Measurements from ENCODE around the gene MPZL1. TPM values are rescaled to one million over a fixed set of nuclear protein-coding genes. Genes with fewer than 3 reads are reported as not detected.

MPZL1 gene
- total RNA-seq, 1 experiment from 2014 or later: 273 TPM

DNA sequence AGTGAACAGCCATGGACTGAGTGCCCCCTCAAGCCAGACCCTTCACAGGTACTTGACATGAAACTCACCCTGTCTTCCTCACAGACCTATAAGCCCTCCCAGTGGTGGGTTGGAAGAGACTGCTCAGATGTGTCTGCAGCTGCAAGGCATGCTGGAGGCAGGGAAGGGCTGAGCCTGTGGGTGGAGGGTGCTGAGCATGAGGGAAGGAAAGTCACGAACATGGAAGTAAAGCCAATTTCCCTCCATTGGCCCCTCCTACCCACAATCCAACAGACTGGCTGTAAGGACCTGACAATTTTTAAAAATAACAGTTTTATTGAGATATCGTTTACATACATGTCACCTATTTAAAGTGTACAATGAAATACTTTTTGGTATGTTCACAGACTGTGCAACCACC is 47.6 kb upstream of the MPZL1 start:
- Mint-ChIP-seq H3K27me3 (ENCODE audit: insufficient read depth, unreplicated experiment) (no peaks in the 10 kb centered on the region), H3K9me3 (ENCODE audit: unreplicated experiment) (no peaks in the 10 kb centered on the region), H3K4me1 (ENCODE audit: low read depth, unreplicated experiment) (peaks cover 6% of the 10 kb centered on the region), H3K36me3 (ENCODE audit: insufficient read depth, unreplicated experiment) (no peaks in the 10 kb centered on the region), H3K4me3 (ENCODE audit: unreplicated experiment) (no peak overlapping the region), H3K27ac (ENCODE audit: unreplicated experiment) (no peak overlapping the region)
- no peaks in the 10 kb centered on the region for H3K36me3 ChIP-seq (ENCODE audit: control insufficient read depth, insufficient read depth, low read length)
- POLR2A ChIA-PET: no interaction called here
- intact Hi-C loops (cut with micrococcal nuclease; ENCODE audit: unreplicated experiment): no loop called here
- CTCF ChIA-PET: no interaction called here
- no peaks in the 10 kb centered on the region for H3K4me1 ChIP-seq
- no TSS peak for BruUV-seq (replicated peaks)
- no peaks in the 10 kb centered on the region for H3K9me3 ChIP-seq
- no peak for DNase-seq
- no peak overlapping the region for H3K4me3 ChIP-seq (ENCODE audit: low read depth, low read length)
- TF ChIP-seq, protein P1, sequence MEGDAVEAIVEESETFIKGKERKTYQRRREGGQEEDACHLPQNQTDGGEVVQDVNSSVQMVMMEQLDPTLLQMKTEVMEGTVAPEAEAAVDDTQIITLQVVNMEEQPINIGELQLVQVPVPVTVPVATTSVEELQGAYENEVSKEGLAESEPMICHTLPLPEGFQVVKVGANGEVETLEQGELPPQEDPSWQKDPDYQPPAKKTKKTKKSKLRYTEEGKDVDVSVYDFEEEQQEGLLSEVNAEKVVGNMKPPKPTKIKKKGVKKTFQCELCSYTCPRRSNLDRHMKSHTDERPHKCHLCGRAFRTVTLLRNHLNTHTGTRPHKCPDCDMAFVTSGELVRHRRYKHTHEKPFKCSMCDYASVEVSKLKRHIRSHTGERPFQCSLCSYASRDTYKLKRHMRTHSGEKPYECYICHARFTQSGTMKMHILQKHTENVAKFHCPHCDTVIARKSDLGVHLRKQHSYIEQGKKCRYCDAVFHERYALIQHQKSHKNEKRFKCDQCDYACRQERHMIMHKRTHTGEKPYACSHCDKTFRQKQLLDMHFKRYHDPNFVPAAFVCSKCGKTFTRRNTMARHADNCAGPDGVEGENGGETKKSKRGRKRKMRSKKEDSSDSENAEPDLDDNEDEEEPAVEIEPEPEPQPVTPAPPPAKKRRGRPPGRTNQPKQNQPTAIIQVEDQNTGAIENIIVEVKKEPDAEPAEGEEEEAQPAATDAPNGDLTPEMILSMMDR (IDR thresholded peaks at IDR 0.05; ENCODE audit: insufficient read depth in 1 of 2, low read depth in 1 of 2, low read length in 1 of 2, severe bottlenecking in 1 of 2, unreplicated experiment in 1 of 2): no peak
- H3K27me3 ChIP-seq (replicated peaks; ENCODE audit: control insufficient read depth, insufficient read depth, low read length): no peaks in the 10 kb centered on the region

DNA sequence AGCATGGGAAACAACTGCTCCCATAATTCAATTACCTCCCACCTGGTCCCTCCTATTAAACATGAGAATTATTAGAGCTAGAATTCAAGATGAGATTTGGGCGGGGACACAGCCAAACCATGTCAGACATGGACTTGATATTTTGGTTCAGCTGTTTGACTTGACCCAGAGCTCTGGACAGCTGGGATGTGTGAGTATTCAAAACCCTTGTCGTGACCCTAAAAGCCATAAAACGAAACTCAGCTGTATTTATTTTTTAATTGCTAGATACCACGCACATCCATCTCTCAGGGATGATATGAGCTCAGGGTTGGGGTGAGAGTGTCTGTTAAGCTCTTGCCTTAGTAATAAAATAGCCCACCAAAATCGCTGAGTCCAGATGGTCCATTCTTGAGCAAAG is 46.3 kb upstream of the MPZL1 start:
- no peaks in the 10 kb centered on the region for H3K36me3 ChIP-seq (ENCODE audit: control insufficient read depth, insufficient read depth, low read length)
- no peaks in the 10 kb centered on the region for H3K27me3 ChIP-seq (replicated peaks; ENCODE audit: control insufficient read depth, insufficient read depth, low read length)
- no peak overlapping the region for H3K4me3 ChIP-seq (ENCODE audit: low read depth, low read length)
- Mint-ChIP-seq H3K4me1 (ENCODE audit: low read depth, unreplicated experiment) (peaks cover 6% of the 10 kb centered on the region), H3K27ac (ENCODE audit: unreplicated experiment) (no peak overlapping the region), H3K9me3 (ENCODE audit: unreplicated experiment) (no peaks in the 10 kb centered on the region), H3K36me3 (ENCODE audit: insufficient read depth, unreplicated experiment) (no peaks in the 10 kb centered on the region), H3K4me3 (ENCODE audit: unreplicated experiment) (no peak overlapping the region), H3K27me3 (ENCODE audit: insufficient read depth, unreplicated experiment) (no peaks in the 10 kb centered on the region)
- intact Hi-C loops (cut with micrococcal nuclease; ENCODE audit: unreplicated experiment): no loop called here
- H3K9me3 ChIP-seq: no peaks in the 10 kb centered on the region
- CTCF ChIA-PET: no interaction called here
- no peak for DNase-seq
- no peaks in the 10 kb centered on the region for H3K4me1 ChIP-seq
- no TSS peak for BruUV-seq (replicated peaks)
- POLR2A ChIA-PET: interaction anchor here (0.5 kb wide), 1 partner anchor 38 kb away, joined by 9 read pairs; no protein-coding TSS in a partner anchor
- TF ChIP-seq, protein P1 (IDR thresholded peaks at IDR 0.05; ENCODE audit: insufficient read depth in 1 of 2, low read depth in 1 of 2, low read length in 1 of 2, severe bottlenecking in 1 of 2, unreplicated experiment in 1 of 2): no peak

DNA sequence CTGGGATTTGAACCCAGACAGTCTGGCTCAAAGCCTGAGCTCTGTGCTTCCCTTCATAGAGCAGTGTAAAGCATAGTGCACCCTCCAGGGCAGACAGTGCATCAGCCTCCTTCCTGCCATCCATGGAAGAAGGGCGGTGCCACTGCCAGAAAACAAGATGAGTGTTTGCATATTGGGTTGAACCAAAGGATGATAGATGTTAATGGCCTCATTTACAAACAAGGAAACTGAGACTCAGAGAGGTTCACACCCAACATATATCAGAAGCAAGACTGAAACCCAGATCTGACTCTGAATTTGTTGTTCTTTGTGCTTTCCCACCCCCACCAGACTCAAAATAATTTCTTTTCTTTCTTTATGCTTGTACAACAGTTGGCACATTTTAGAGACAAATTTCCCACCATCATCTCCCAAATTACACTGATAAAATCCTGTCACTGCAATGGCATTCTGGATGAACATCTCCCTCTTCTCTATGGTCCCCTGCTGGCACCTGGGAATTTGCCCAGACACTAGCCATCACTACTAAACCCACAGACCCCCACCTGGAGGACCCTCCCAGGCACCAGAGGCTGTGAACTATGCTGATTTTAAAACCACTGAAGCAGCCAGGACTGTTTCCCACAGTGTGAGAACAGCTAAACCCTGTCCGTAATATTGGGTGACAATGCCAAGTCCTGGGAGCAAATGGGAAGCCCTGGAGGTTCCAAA is 45.4 kb upstream of the MPZL1 start:
- Mint-ChIP-seq H3K27ac (ENCODE audit: unreplicated experiment) (no peak overlapping the region), H3K27me3 (ENCODE audit: insufficient read depth, unreplicated experiment) (no peaks in the 10 kb centered on the region), H3K4me3 (ENCODE audit: unreplicated experiment) (no peak overlapping the region), H3K36me3 (ENCODE audit: insufficient read depth, unreplicated experiment) (no peaks in the 10 kb centered on the region), H3K9me3 (ENCODE audit: unreplicated experiment) (no peaks in the 10 kb centered on the region), H3K4me1 (ENCODE audit: low read depth, unreplicated experiment) (peaks cover 6% of the 10 kb centered on the region)
- TF ChIP-seq, protein P1 (IDR thresholded peaks at IDR 0.05; ENCODE audit: insufficient read depth in 1 of 2, low read depth in 1 of 2, low read length in 1 of 2, severe bottlenecking in 1 of 2, unreplicated experiment in 1 of 2): no peak
- Histone ChIP-seq H3K36me3 (ENCODE audit: control insufficient read depth, insufficient read depth, low read length) (no peaks in the 10 kb centered on the region), H3K9me3 (no peaks in the 10 kb centered on the region), H3K27me3 (replicated peaks; ENCODE audit: control insufficient read depth, insufficient read depth, low read length) (no peaks in the 10 kb centered on the region), H3K4me1 (no peaks in the 10 kb centered on the region), H3K4me3 (ENCODE audit: low read depth, low read length) (no peak overlapping the region)
- intact Hi-C loops (cut with micrococcal nuclease; ENCODE audit: unreplicated experiment): no loop called here
- no peak for DNase-seq
- ChIA-PET CTCF (no interaction called here), POLR2A (no interaction called here)
- no TSS peak for BruUV-seq (replicated peaks)
